ENCODE results near the gene IL1RAPL1.

Gene IL1RAPL1

GRCh38 chrX:28586981-28587551 lies at the start of gene IL1RAPL1:
Gene IL1RAPL1 (plus strand): TSS chrX:28587446.
- H3K36me3 Mint-ChIP-seq (ENCODE audit: low read depth) = no peaks in the 10 kb centered on the region
- no peak within 1 kb of the TSS for H3K4me3 Mint-ChIP-seq
- H3K4me1 Mint-ChIP-seq (ENCODE audit: low read depth) = no peaks in the 10 kb centered on the region
- H3K9me3 Mint-ChIP-seq = no peaks in the 10 kb centered on the region
- H3K27ac Mint-ChIP-seq = no peak within 1 kb of the TSS
- H3K27me3 Mint-ChIP-seq (ENCODE audit: low read depth) = no peaks in the 10 kb centered on the region

GRCh38 chrX:28542791-28543190 lies 44.5 kb upstream of the IL1RAPL1 start:
- no peak overlapping the region for H3K27ac Mint-ChIP-seq
- no peaks in the 10 kb centered on the region for H3K36me3 Mint-ChIP-seq (ENCODE audit: low read depth)
- H3K9me3 Mint-ChIP-seq = no peaks in the 10 kb centered on the region
- H3K4me3 Mint-ChIP-seq = no peak overlapping the region
- no peaks in the 10 kb centered on the region for H3K27me3 Mint-ChIP-seq (ENCODE audit: low read depth)
- H3K4me1 Mint-ChIP-seq (ENCODE audit: low read depth) = no peaks in the 10 kb centered on the region

GRCh38 chrX:28549838-28550237 lies 37.4 kb upstream of the IL1RAPL1 start:
- Mint-ChIP-seq H3K9me3 (peaks cover 9% of the 10 kb centered on the region), H3K27ac (no peak overlapping the region), H3K4me3 (no peak overlapping the region), H3K27me3 (ENCODE audit: low read depth) (no peaks in the 10 kb centered on the region), H3K36me3 (ENCODE audit: low read depth) (no peaks in the 10 kb centered on the region), H3K4me1 (ENCODE audit: low read depth) (no peaks in the 10 kb centered on the region)

DNA sequence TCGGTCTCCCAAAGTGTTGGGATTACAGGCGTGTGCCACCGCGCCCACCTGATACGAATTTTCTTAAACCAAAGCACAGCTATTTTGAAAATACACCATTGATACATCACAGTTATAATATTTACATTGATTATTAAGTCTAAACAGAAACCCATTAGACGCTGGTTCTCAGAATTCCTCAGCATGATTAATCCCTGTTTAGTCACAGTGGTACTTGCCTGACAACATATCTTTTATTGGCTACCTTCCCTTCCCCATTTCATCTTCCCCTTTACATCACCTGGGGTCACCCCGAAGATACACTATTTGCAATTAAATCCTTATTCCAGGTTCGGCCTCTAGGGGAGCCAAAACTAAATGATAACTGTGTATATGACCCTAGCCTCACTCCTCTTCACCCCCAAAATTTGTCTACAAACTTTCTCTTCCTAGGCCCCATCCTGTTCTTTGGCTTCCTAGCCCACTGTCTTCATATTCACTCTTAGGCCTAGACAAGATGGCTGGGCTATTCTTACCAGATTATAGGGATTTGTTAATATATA lies 36.8 kb upstream of the IL1RAPL1 start:
- no peaks in the 10 kb centered on the region for H3K27me3 Mint-ChIP-seq (ENCODE audit: low read depth)
- no peaks in the 10 kb centered on the region for H3K36me3 Mint-ChIP-seq (ENCODE audit: low read depth)
- peaks cover 9% of the 10 kb centered on the region for H3K9me3 Mint-ChIP-seq
- no peak overlapping the region for H3K27ac Mint-ChIP-seq
- no peak overlapping the region for H3K4me3 Mint-ChIP-seq
- H3K4me1 Mint-ChIP-seq (ENCODE audit: low read depth) = no peaks in the 10 kb centered on the region

DNA sequence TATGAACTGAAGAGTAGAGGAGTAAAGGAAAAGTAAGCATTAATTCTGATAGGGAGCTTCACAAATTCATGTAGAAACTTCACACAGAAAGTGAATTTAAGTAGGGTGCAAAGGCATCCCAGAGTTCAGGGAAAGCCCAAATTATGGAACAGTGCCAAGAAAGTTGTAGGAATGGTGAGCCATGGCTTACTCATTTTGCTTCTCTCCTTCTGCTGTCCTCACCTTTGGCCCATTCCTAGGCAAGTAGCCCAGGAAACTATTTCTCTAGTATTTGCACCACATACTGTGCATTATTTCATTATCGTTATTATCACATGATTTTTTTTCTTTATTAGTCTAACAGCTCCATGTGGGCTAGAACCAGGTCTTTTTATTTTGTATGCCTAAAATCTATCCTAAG lies 34.9 kb upstream of the IL1RAPL1 start:
- no peaks in the 10 kb centered on the region for H3K27me3 Mint-ChIP-seq (ENCODE audit: low read depth)
- no peak overlapping the region for H3K27ac Mint-ChIP-seq
- H3K4me3 Mint-ChIP-seq = no peak overlapping the region
- no peaks in the 10 kb centered on the region for H3K4me1 Mint-ChIP-seq (ENCODE audit: low read depth)
- peaks cover 9% of the 10 kb centered on the region for H3K9me3 Mint-ChIP-seq
- no peaks in the 10 kb centered on the region for H3K36me3 Mint-ChIP-seq (ENCODE audit: low read depth)

DNA sequence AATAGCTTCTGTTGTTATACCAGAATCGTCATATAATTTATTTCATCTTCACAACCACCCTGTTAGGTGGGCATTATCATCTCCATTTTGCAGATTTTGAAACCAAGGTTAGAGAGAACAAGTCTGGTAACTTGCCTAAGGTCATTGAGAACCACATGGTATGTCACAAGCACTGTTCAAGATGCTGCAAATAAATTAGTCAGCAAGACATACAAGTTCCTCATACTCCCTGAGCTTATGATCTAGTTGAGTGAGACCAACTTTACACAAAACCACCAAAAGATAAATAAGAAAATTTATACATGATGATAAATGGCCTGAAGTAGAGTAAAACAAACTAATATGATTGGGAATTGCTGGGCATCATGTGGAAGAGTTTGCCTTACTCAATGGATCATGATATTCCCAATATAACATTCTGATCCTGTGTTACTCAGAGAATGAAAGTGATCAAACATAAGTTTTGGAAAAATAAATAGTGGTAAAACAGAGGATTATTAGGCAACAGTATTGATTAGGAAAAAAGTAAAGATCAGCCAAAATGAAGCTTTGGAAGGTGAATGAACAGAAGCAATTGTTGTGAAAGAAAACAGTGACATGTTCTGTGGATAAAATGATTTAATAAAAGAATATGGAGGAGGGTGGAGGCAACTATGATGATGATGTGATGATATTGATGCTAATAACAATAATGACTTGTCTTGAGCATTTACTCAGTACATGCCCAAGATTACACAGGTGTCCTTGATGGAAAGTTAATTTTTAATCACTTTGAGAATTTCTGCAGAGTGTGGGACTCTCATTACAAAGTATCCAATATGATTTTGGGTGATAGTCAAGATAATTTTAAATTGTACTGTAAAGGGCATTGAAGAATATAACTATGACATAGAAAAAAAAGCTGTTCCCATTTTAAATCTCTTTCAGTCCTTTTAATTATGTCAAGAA lies 34.1 kb upstream of the IL1RAPL1 start:
- Mint-ChIP-seq H3K27ac (no peak overlapping the region), H3K36me3 (ENCODE audit: low read depth) (no peaks in the 10 kb centered on the region), H3K27me3 (ENCODE audit: low read depth) (no peaks in the 10 kb centered on the region), H3K4me3 (no peak overlapping the region), H3K4me1 (ENCODE audit: low read depth) (no peaks in the 10 kb centered on the region), H3K9me3 (peaks cover 9% of the 10 kb centered on the region)

GRCh38 chrX:28576117-28576516 lies 11.1 kb upstream of the IL1RAPL1 start:
- H3K36me3 Mint-ChIP-seq (ENCODE audit: low read depth) = no peaks in the 10 kb centered on the region
- no peak overlapping the region for H3K4me3 Mint-ChIP-seq
- H3K27ac Mint-ChIP-seq = no peak overlapping the region
- no peaks in the 10 kb centered on the region for H3K27me3 Mint-ChIP-seq (ENCODE audit: low read depth)
- H3K4me1 Mint-ChIP-seq (ENCODE audit: low read depth) = no peaks in the 10 kb centered on the region
- H3K9me3 Mint-ChIP-seq = no peaks in the 10 kb centered on the region

- Mint-ChIP-seq H3K27ac (no peak overlapping the region), H3K4me3 (no peak overlapping the region), H3K9me3 (no peaks in the 10 kb centered on the region), H3K36me3 (ENCODE audit: low read depth) (no peaks in the 10 kb centered on the region), H3K4me1 (ENCODE audit: low read depth) (no peaks in the 10 kb centered on the region), H3K27me3 (ENCODE audit: low read depth) (no peaks in the 10 kb centered on the region)
Observed at GRCh38 chrX:28581522-28581921, 5.7 kb upstream of the IL1RAPL1 start.

DNA sequence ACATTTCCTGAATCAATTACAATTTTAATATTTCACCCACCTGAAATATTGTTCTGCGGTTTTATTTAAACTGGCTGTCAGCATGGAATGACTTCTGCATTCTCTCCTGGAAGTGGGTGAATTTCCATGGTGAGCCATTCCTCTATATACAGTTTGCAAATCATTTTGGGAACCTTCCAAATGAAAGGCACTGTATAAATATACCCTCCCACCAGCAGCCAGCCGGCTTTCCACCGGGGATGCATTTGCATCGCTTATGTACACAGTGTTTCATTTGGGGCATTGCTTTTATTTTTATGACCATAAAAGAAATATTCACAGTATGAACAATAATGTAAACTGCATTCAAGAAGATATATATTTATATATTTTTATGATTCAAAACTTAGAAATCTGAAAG lies 4.7 kb upstream of the IL1RAPL1 start:
- H3K27me3 Mint-ChIP-seq (ENCODE audit: low read depth) = no peaks in the 10 kb centered on the region
- no peaks in the 10 kb centered on the region for H3K36me3 Mint-ChIP-seq (ENCODE audit: low read depth)
- no peak overlapping the region for H3K27ac Mint-ChIP-seq
- no peaks in the 10 kb centered on the region for H3K4me1 Mint-ChIP-seq (ENCODE audit: low read depth)
- no peak overlapping the region for H3K4me3 Mint-ChIP-seq
- H3K9me3 Mint-ChIP-seq = no peaks in the 10 kb centered on the region

- no peaks in the 10 kb centered on the region for H3K4me1 Mint-ChIP-seq (ENCODE audit: low read depth)
- H3K4me3 Mint-ChIP-seq = no peak overlapping the region
- H3K27ac Mint-ChIP-seq = no peak overlapping the region
- H3K36me3 Mint-ChIP-seq (ENCODE audit: low read depth) = no peaks in the 10 kb centered on the region
- H3K9me3 Mint-ChIP-seq = no peaks in the 10 kb centered on the region
- no peaks in the 10 kb centered on the region for H3K27me3 Mint-ChIP-seq (ENCODE audit: low read depth)
Observed at GRCh38 chrX:28584025-28584424, 3.2 kb upstream of the IL1RAPL1 start.

GRCh38 chrX:28585767-28586166 lies 1.5 kb upstream of the IL1RAPL1 start:
- Mint-ChIP-seq H3K27ac (no peak overlapping the region), H3K36me3 (ENCODE audit: low read depth) (no peaks in the 10 kb centered on the region), H3K4me3 (no peak overlapping the region), H3K4me1 (ENCODE audit: low read depth) (no peaks in the 10 kb centered on the region), H3K27me3 (ENCODE audit: low read depth) (no peaks in the 10 kb centered on the region), H3K9me3 (no peaks in the 10 kb centered on the region)

DNA sequence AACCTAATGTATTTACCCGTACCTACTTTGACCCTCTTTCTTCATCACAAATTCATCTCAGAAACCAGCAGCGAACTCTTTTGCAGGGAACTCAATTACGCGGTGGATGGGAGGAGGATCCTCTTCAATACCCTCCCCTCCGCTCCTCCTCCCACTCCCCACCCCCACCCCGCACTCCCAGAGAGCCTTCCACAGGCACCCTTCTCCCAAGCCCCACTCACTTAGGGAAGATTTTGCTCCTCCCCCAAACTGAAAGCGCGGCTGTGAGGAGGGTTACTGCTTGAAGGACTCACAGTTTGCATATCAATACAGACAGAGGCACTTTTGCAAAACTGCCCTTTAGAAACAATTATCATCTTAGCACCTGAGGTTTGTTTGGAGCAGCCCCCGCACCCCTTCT lies 960 bp upstream of the IL1RAPL1 start:
- H3K27ac Mint-ChIP-seq = no peak overlapping the region
- no peaks in the 10 kb centered on the region for H3K4me1 Mint-ChIP-seq (ENCODE audit: low read depth)
- no peak overlapping the region for H3K4me3 Mint-ChIP-seq
- no peaks in the 10 kb centered on the region for H3K9me3 Mint-ChIP-seq
- H3K27me3 Mint-ChIP-seq (ENCODE audit: low read depth) = no peaks in the 10 kb centered on the region
- H3K36me3 Mint-ChIP-seq (ENCODE audit: low read depth) = no peaks in the 10 kb centered on the region

- H3K9me3 Mint-ChIP-seq = no peaks in the 10 kb centered on the region
- no peaks in the 10 kb centered on the region for H3K36me3 Mint-ChIP-seq (ENCODE audit: low read depth)
- no peak overlapping the region for H3K4me3 Mint-ChIP-seq
- no peaks in the 10 kb centered on the region for H3K4me1 Mint-ChIP-seq (ENCODE audit: low read depth)
- no peaks in the 10 kb centered on the region for H3K27me3 Mint-ChIP-seq (ENCODE audit: low read depth)
- H3K27ac Mint-ChIP-seq = no peak overlapping the region
Observed at GRCh38 chrX:28589046-28589445, 1.8 kb downstream of the IL1RAPL1 start.

DNA sequence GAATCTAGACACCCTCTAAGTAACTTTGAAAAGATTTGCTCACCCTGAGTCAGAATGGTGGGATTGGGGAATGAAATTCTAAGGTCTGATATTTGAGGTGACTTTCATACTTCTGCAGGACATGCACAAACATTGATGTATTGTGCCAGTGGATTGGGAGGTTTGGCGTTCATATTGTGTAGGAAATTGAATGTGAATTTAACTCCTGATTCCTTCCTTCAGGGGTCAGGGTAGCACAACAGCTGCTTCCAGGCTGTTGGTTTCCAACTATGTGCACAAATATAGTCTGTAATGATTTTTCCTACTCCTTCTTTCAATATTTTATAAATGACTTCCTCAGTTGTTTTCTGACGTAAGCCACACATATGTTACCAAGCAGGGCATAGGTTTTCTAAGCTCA lies 3.1 kb downstream of the IL1RAPL1 start:
- no peak overlapping the region for H3K4me3 Mint-ChIP-seq
- no peak overlapping the region for H3K27ac Mint-ChIP-seq
- no peaks in the 10 kb centered on the region for H3K36me3 Mint-ChIP-seq (ENCODE audit: low read depth)
- H3K4me1 Mint-ChIP-seq (ENCODE audit: low read depth) = no peaks in the 10 kb centered on the region
- H3K27me3 Mint-ChIP-seq (ENCODE audit: low read depth) = no peaks in the 10 kb centered on the region
- H3K9me3 Mint-ChIP-seq = no peaks in the 10 kb centered on the region

- Mint-ChIP-seq H3K4me1 (ENCODE audit: low read depth) (no peaks in the 10 kb centered on the region), H3K27ac (no peak overlapping the region), H3K36me3 (ENCODE audit: low read depth) (no peaks in the 10 kb centered on the region), H3K9me3 (no peaks in the 10 kb centered on the region), H3K27me3 (ENCODE audit: low read depth) (no peaks in the 10 kb centered on the region), H3K4me3 (no peak overlapping the region)
Observed at GRCh38 chrX:28591542-28591941, 4.3 kb downstream of the IL1RAPL1 start.
